ENCODE measurements around the gene SESN1. TPM values are rescaled to one million over a fixed set of nuclear protein-coding genes. Genes with fewer than 3 reads are reported as not detected.
A peak's percentile ranks its signal among the peaks of the same experiment; 100 is the strongest.

SESN1 gene
- total RNA-seq, 6 donors from 2014 or later, result 26.4 to 71.2 (median 31.3) TPM

DNA sequence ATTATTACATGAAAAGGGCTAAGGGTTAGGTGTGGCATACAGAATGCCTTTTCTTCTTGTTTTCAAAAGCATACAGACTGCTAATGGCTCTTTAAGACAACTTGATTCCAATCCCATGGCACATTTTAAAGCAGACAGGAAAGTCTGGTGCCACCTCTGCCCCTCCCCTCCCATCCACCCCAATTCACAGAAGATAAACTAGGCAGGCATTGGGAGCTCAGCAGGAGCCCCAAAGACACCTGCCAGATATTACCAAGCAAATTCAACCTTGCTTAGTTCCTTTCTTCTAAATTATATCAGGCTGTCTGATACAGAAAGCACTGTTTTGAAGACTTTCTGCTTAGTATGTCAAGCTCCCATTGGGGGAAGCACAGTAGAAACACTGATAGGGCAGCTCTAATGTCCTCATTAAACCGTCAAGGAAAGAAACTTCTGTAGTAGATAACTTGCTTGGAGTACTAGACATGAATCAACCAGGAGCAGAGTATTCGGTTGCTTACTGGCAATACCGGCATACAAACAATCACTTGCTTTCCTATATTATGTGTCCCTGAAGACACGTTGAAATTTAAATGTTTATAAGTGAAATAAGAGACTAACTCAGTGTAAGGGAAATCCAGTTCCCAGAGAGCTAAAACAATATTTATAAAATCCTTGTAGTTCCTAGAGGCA lies 13.0 kb downstream of the SESN1 start:
- DNase-seq (no peak), ATAC-seq (ENCODE audit: low FRiP score in 2 of 2) (no peak)
- Histone ChIP-seq H3K4me3 (no peak overlapping the region), H3K27ac (no peak overlapping the region), H3K4me1 (peaks cover 0 to 7% (median 4%) of the 10 kb centered on the region in 4 donors), H3K9me3 (no peaks in the 10 kb centered on the region), H3K36me3 (no peaks in the 10 kb centered on the region), H3K27me3 (no peaks in the 10 kb centered on the region)
- WGBS, 2 donors, result 76 to 82% methylated on average over 4 of the region's 4 CpGs
- no peak for TF ChIP-seq POLR2AphosphoS5 (IDR thresholded peaks at IDR 0.05)
- no peak for TF ChIP-seq EP300 (IDR thresholded peaks at IDR 0.05)
- TF ChIP-seq POLR2A (IDR thresholded peaks at IDR 0.05), result no peak
- TF ChIP-seq CTCF (IDR thresholded peaks at IDR 0.05), result no peak

DNA sequence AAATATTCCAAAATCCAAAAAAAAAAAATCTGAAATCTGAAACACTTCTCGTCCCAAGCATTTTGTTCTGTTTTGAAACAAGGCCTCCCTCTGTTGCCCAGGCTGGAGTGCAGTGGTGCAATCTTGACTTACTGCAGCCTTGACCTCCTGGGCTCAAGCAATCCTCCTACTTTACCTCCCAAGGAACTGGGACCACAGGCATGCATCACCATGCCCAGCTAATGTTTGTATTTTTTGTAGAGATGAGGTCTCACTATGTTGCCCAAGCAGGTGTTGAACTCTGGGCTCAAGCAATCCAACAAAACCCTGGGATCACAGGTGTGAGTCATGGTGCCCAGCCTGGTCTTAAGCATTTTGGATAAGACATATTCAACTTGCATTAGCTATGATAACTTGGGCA lies 13.6 kb downstream of the SESN1 start:
- Histone ChIP-seq H3K27ac (no peak overlapping the region), H3K9me3 (no peaks in the 10 kb centered on the region), H3K4me3 (no peak overlapping the region), H3K27me3 (no peaks in the 10 kb centered on the region), H3K4me1 (peaks cover 0 to 7% (median 4%) of the 10 kb centered on the region in 4 donors), H3K36me3 (no peaks in the 10 kb centered on the region)
- DNase-seq (no peak), ATAC-seq (ENCODE audit: low FRiP score in 2 of 2) (no peak)
- TF ChIP-seq POLR2AphosphoS5 (IDR thresholded peaks at IDR 0.05) (no peak), EP300 (IDR thresholded peaks at IDR 0.05) (no peak), CTCF (IDR thresholded peaks at IDR 0.05) (no peak), POLR2A (IDR thresholded peaks at IDR 0.05) (no peak)
- 71 to 79% methylated on average over 1 of the region's 1 CpG for whole genome bisulfite sequencing, 2 donors

GRCh38 chr6:109079981-109080380 lies 14.7 kb downstream of the SESN1 start:
- no peak for DNase-seq
- TF ChIP-seq EP300 (IDR thresholded peaks at IDR 0.05), result no peak
- TF ChIP-seq CTCF (IDR thresholded peaks at IDR 0.05), result no peak
- no peak for TF ChIP-seq POLR2AphosphoS5 (IDR thresholded peaks at IDR 0.05)
- no peak for TF ChIP-seq POLR2A (IDR thresholded peaks at IDR 0.05)
- Histone ChIP-seq H3K27me3 (no peaks in the 10 kb centered on the region), H3K4me1 (peaks cover 0 to 7% (median 4%) of the 10 kb centered on the region in 4 donors), H3K9me3 (no peaks in the 10 kb centered on the region), H3K4me3 (no peak overlapping the region), H3K36me3 (no peaks in the 10 kb centered on the region), H3K27ac (no peak overlapping the region)
- WGBS, 2 donors, result 43 to 46% methylated on average over 4 of the region's 4 CpGs
- peak in 1 of 2 donors; percentile 69 for ATAC-seq (ENCODE audit: low FRiP score in 2 of 2)

GRCh38 chr6:109076377-109076776 lies 18.3 kb downstream of the SESN1 start:
- 40 to 46% methylated on average over 3 of the region's 3 CpGs for WGBS, 2 donors
- ATAC-seq (ENCODE audit: low FRiP score in 2 of 2) (no peak), DNase-seq (no peak)
- Histone ChIP-seq H3K9me3 (no peaks in the 10 kb centered on the region), H3K4me1 (peaks cover 11 to 16% (median 12%) of the 10 kb centered on the region in 4 donors), H3K36me3 (no peaks in the 10 kb centered on the region), H3K27me3 (no peaks in the 10 kb centered on the region), H3K4me3 (no peak overlapping the region), H3K27ac (no peak overlapping the region)
- TF ChIP-seq EP300 (IDR thresholded peaks at IDR 0.05), result no peak
- no peak for TF ChIP-seq CTCF (IDR thresholded peaks at IDR 0.05)
- no peak for TF ChIP-seq POLR2A (IDR thresholded peaks at IDR 0.05)
- TF ChIP-seq POLR2AphosphoS5 (IDR thresholded peaks at IDR 0.05), result no peak

GRCh38 chr6:109075934-109076333 lies 18.7 kb downstream of the SESN1 start:
- DNase-seq, result no peak
- H3K27ac ChIP-seq, result no peak overlapping the region
- ATAC-seq (ENCODE audit: low FRiP score in 2 of 2), result no peak
- TF ChIP-seq POLR2AphosphoS5 (IDR thresholded peaks at IDR 0.05), result no peak
- TF ChIP-seq POLR2A (IDR thresholded peaks at IDR 0.05), result no peak
- TF ChIP-seq CTCF (IDR thresholded peaks at IDR 0.05), result no peak
- TF ChIP-seq EP300 (IDR thresholded peaks at IDR 0.05), result no peak
- H3K4me1 ChIP-seq, result peaks cover 11 to 16% (median 14%) of the 10 kb centered on the region in 4 donors
- no peaks in the 10 kb centered on the region for H3K27me3 ChIP-seq
- H3K4me3 ChIP-seq, result no peak overlapping the region
- H3K9me3 ChIP-seq, result no peaks in the 10 kb centered on the region
- no peaks in the 10 kb centered on the region for H3K36me3 ChIP-seq

All from upper lobe of left lung (tissue), 6 donors.